ENCODE measurements around the gene ZNF862.

GRCh38 chr7:149859876-149860275 lies 21.7 kb downstream of the ZNF862 start:
- TF ChIP-seq CTCF (IDR thresholded peaks at IDR 0.05; ENCODE audit: extremely low read depth in 1 of 2, insufficient read depth in 1 of 2, low read depth in 1 of 2, low read length in 2 of 2) (no peak), JUN (IDR thresholded peaks at IDR 0.05; ENCODE audit: borderline replicate concordance, insufficient read depth, insufficient read length, low read depth) (no peak), POLR2A (IDR thresholded peaks at IDR 0.05; ENCODE audit: low read depth, low read length) (no peak), EZH2 (IDR thresholded peaks at IDR 0.05; ENCODE audit: borderline replicate concordance, low read depth, low read length, severe bottlenecking) (no peak)

Measured in endothelial cell of umbilical vein (primary cell).